ENCODE measurements around the gene GOLGA6D. TPM values are rescaled to one million over a fixed set of nuclear protein-coding genes. Genes with fewer than 3 reads are reported as not detected.
"Not testable (repeated sequence)": the region's sequence is repeated elsewhere in the genome, so short reads cannot be mapped to it uniquely, and the experiment has no call there.

GOLGA6D gene
- total RNA-seq: not detected

- not testable (repeated sequence) for DNase-seq
Observed at GRCh38 chr15:75282572-75282971, at the start of gene GOLGA6D. TSS of gene GOLGA6D (plus strand) at chr15:75282835. CDS start at chr15:75282876, 41 bp downstream.

GRCh38 chr15:75233504-75234190, 49.0 kb upstream of the GOLGA6D start:
- no peak for DNase-seq

- DNase-seq: no peak
Observed at GRCh38 chr15:75234191-75234810, 48.3 kb upstream of the GOLGA6D start.

GRCh38 chr15:75235051-75235673, 47.5 kb upstream of the GOLGA6D start:
- DNase-seq: no peak

GRCh38 chr15:75235760-75236729, 46.6 kb upstream of the GOLGA6D start:
- no peak for DNase-seq

GRCh38 chr15:75237316-75237982, 45.2 kb upstream of the GOLGA6D start:
- no peak for DNase-seq

GRCh38 chr15:75238150-75238549, 44.5 kb upstream of the GOLGA6D start:
- DNase-seq: no peak

- DNase-seq: not testable (repeated sequence)
Observed at GRCh38 chr15:75245741-75246140, 36.9 kb upstream of the GOLGA6D start.

GRCh38 chr15:75248991-75249390, 33.6 kb upstream of the GOLGA6D start:
- not testable (repeated sequence) for DNase-seq

- no peak for DNase-seq
Observed at GRCh38 chr15:75249726-75250125, 32.9 kb upstream of the GOLGA6D start.

GRCh38 chr15:75251343-75251742, 31.3 kb upstream of the GOLGA6D start:
- not testable (repeated sequence) for DNase-seq

GRCh38 chr15:75252285-75252684, 30.4 kb upstream of the GOLGA6D start:
- DNase-seq: not testable (repeated sequence)

GRCh38 chr15:75258034-75258433, 24.6 kb upstream of the GOLGA6D start, which contains the start of gene GOLGA6C:
TSS of gene GOLGA6C (plus strand) at chr15:75258334. CDS start at chr15:75258599, 265 bp downstream.
- DNase-seq: not testable (repeated sequence)

GRCh38 chr15:75258620-75259343, 23.9 kb upstream of the GOLGA6D start:
- DNase-seq: not testable (repeated sequence)

GRCh38 chr15:75259873-75260272, 22.8 kb upstream of the GOLGA6D start:
- not testable (repeated sequence) for DNase-seq

GRCh38 chr15:75273751-75274359, 8.8 kb upstream of the GOLGA6D start:
- DNase-seq: not testable (repeated sequence)

- DNase-seq: peak; percentile 47
Observed at GRCh38 chr15:75274509-75275107, 8.0 kb upstream of the GOLGA6D start.

- DNase-seq: not testable (repeated sequence)
Observed at GRCh38 chr15:75275617-75276016, 7.0 kb upstream of the GOLGA6D start.

GRCh38 chr15:75278497-75278896, 4.1 kb upstream of the GOLGA6D start:
- not testable (repeated sequence) for DNase-seq

GRCh38 chr15:75284152-75284551, 1.5 kb downstream of the GOLGA6D start:
- not testable (repeated sequence) for DNase-seq

Measured in effector CD4-positive, alpha-beta T cell (primary cell).